HL-60 (cell line): ENCODE results near the gene PANX3.

Experiments used
- DNase-seq, 2 experiments: peaks; one replicate each; pipeline ENCODE4 v3.0.0-alpha.2; 2010 to 2020; ENCODE audit warnings: low read depth in 1 of 2, low spot score in 1 of 2
- H3K27ac ChIP-seq: fragments of 250-450 bp; sonication (Bioruptor Pico); replicated peaks from 2 replicates; pipeline ENCODE4 v1.5.1; 2020; ENCODE audit warnings: mild to moderate bottlenecking, moderate library complexity
- H3K27me3 ChIP-seq: fragments of 250-450 bp; sonication (Bioruptor Pico); 2 replicates; pipeline ENCODE4 v1.5.1; 2021; ENCODE audit warnings: mild to moderate bottlenecking, moderate library complexity; ENCODE audit not compliant: insufficient read depth, poor library complexity, severe bottlenecking
- H3K4me3 ChIP-seq: replicated peaks from 2 replicates; pipeline ENCODE4 v1.5.1; 2011; ENCODE audit warnings: mild to moderate bottlenecking, control low read depth, low read length; ENCODE audit not compliant: insufficient read depth
- GABPA ChIP-seq: IDR thresholded peaks from 2 replicates; pipeline ENCODE4 v1.6.1; 2012; ENCODE audit warnings: low read depth
- POLR2AphosphoS5 ChIP-seq: IDR thresholded peaks from 2 replicates; pipeline ENCODE4 v1.6.1; 2012; ENCODE audit warnings: low read depth
- REST ChIP-seq: IDR thresholded peaks from 2 replicates; pipeline ENCODE4 v1.6.1; 2012; ENCODE audit warnings: low read depth; ENCODE audit not compliant: insufficient replicate concordance
- SPI1 ChIP-seq: IDR thresholded peaks from 2 replicates; pipeline ENCODE4 v1.6.1; 2012; ENCODE audit warnings: low read depth, mild to moderate bottlenecking, borderline replicate concordance
- TF ChIP-seq, protein P1 (sequence below): IDR thresholded peaks from one replicate; pipeline ENCODE4 v1.5.1; 2011; ENCODE audit warnings: low read length, control low read depth, inconsistent platforms; ENCODE audit not compliant: insufficient read depth

The PANX3 gene

GRCh38 chr11:124591430-124591829, 19.8 kb upstream of the PANX3 start:
- Histone ChIP-seq H3K4me3 (no peak overlapping the region), H3K27ac (no peak overlapping the region), H3K27me3 (peaks cover 2% of the 10 kb centered on the region)
- TF ChIP-seq GABPA (no peak), REST (no peak), SPI1 (no peak), POLR2AphosphoS5 (no peak)
- TF ChIP-seq, protein P1, sequence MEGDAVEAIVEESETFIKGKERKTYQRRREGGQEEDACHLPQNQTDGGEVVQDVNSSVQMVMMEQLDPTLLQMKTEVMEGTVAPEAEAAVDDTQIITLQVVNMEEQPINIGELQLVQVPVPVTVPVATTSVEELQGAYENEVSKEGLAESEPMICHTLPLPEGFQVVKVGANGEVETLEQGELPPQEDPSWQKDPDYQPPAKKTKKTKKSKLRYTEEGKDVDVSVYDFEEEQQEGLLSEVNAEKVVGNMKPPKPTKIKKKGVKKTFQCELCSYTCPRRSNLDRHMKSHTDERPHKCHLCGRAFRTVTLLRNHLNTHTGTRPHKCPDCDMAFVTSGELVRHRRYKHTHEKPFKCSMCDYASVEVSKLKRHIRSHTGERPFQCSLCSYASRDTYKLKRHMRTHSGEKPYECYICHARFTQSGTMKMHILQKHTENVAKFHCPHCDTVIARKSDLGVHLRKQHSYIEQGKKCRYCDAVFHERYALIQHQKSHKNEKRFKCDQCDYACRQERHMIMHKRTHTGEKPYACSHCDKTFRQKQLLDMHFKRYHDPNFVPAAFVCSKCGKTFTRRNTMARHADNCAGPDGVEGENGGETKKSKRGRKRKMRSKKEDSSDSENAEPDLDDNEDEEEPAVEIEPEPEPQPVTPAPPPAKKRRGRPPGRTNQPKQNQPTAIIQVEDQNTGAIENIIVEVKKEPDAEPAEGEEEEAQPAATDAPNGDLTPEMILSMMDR = no peak
- no peak for DNase-seq

- Histone ChIP-seq H3K4me3 (no peak overlapping the region), H3K27me3 (peaks cover 5% of the 10 kb centered on the region), H3K27ac (no peak overlapping the region)
- TF ChIP-seq POLR2AphosphoS5 = no peak
- TF ChIP-seq GABPA = no peak
- TF ChIP-seq, protein P1 = no peak
- no peak for TF ChIP-seq SPI1
- no peak for TF ChIP-seq REST
- DNase-seq = no peak
Observed at GRCh38 chr11:124592627-124593026, 18.6 kb upstream of the PANX3 start.

DNA sequence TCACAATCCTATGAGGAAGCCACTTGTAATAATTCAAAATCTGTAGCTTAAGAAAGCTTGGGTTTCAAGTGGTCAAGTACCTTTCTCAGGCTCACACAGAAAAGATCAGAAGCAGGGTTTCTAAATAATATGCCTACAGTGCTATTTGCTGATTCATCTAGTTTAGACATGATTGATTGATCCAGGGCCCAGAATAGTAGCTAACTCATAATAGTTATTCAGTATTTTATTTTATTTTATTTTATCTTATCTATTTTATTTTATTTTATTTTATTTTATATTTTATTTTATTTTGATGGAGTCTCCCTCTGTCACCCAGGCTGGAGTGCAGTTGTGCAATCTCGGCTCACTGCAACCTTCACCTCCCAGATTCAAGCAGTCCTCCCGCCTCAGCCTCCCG, 15.9 kb upstream of the PANX3 start:
- H3K27me3 ChIP-seq = peaks cover 5% of the 10 kb centered on the region
- TF ChIP-seq POLR2AphosphoS5 (no peak), REST (no peak), SPI1 (no peak), GABPA (no peak)
- TF ChIP-seq, protein P1 = no peak
- DNase-seq = no peak
- no peak overlapping the region for H3K27ac ChIP-seq
- no peak overlapping the region for H3K4me3 ChIP-seq
